HG02885 (cell line): ENCODE results near the gene DDC.
"Not testable (repeated sequence)": the region's sequence is repeated elsewhere in the genome, so short reads cannot be mapped to it uniquely, and the experiment has no call there.

Experiments used
- ATAC-seq: cut with Tn5 transposase; IDR thresholded peaks from one replicate; pipeline ENCODE4 v1.9.1; 2021; ENCODE audit warnings: mild to moderate bottlenecking; ENCODE audit not compliant: unreplicated experiment, poor library complexity

The DDC gene

GRCh38 chr7:50531401-50531911 lies 33.7 kb downstream of the DDC start:
- no peak for ATAC-seq

- ATAC-seq = no peak
Observed at GRCh38 chr7:50530766-50531165, 34.4 kb downstream of the DDC start.

- ATAC-seq = no peak
Observed at GRCh38 chr7:50529093-50529862, 35.9 kb downstream of the DDC start.

- no peak for ATAC-seq
Observed at GRCh38 chr7:50528266-50529092, 36.7 kb downstream of the DDC start.

GRCh38 chr7:50519350-50519749 lies 45.9 kb downstream of the DDC start:
- not testable (repeated sequence) for ATAC-seq

GRCh38 chr7:50513166-50513871 lies 51.9 kb downstream of the DDC start:
- ATAC-seq = no peak

GRCh38 chr7:50512384-50512783 lies 52.8 kb downstream of the DDC start:
- no peak for ATAC-seq

GRCh38 chr7:50509459-50509858 lies 55.7 kb downstream of the DDC start:
- no peak for ATAC-seq

- ATAC-seq = no peak
Observed at GRCh38 chr7:50508471-50508943, 56.7 kb downstream of the DDC start.

GRCh38 chr7:50507898-50508470 lies 57.2 kb downstream of the DDC start:
- ATAC-seq = no peak

GRCh38 chr7:50505553-50506210 lies 59.5 kb downstream of the DDC start:
- no peak for ATAC-seq

- no peak for ATAC-seq
Observed at GRCh38 chr7:50504646-50505546, 60.3 kb downstream of the DDC start.

- ATAC-seq = no peak
Observed at GRCh38 chr7:50502947-50503346, 62.3 kb downstream of the DDC start.

GRCh38 chr7:50502001-50502684 lies 63.1 kb downstream of the DDC start:
- ATAC-seq = no peak

GRCh38 chr7:50499092-50499491 lies 66.1 kb downstream of the DDC start:
- no peak for ATAC-seq

- ATAC-seq = no peak
Observed at GRCh38 chr7:50497968-50498367, 67.2 kb downstream of the DDC start.

- no peak for ATAC-seq
Observed at GRCh38 chr7:50497068-50497642, 68.0 kb downstream of the DDC start.

GRCh38 chr7:50496569-50496968 lies 68.6 kb downstream of the DDC start:
- no peak for ATAC-seq
